Retina (tissue), 1 donor: ENCODE measurements around the gene SKOR2.
"Not testable (repeated sequence)": the region's sequence is repeated elsewhere in the genome, so short reads cannot be mapped to it uniquely, and the experiment has no call there.

Experiments
- DNase-seq: peaks from one replicate; pipeline ENCODE4 v3.0.0-alpha.2; 2016

Gene SKOR2

DNA sequence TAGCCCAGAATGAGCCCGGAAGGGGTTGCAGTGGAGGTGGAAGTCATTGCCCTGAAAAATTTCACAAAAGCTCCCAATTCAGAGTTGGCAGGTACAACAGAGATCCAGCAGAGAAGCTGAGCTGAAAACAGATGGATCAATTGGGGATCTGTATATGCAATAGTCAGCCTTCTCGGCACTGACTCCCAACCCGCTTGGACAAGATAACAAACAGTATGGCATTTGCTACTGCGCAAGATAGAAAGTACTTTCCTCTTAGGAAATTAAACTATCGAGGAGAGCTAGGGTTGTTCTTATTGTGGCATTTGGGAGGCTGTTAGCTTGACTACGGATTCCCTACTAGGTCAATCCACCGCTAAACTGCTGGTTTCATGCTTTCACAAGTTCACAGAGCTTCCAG, 63.7 kb downstream of the SKOR2 start:
- DNase-seq: no peak

DNA sequence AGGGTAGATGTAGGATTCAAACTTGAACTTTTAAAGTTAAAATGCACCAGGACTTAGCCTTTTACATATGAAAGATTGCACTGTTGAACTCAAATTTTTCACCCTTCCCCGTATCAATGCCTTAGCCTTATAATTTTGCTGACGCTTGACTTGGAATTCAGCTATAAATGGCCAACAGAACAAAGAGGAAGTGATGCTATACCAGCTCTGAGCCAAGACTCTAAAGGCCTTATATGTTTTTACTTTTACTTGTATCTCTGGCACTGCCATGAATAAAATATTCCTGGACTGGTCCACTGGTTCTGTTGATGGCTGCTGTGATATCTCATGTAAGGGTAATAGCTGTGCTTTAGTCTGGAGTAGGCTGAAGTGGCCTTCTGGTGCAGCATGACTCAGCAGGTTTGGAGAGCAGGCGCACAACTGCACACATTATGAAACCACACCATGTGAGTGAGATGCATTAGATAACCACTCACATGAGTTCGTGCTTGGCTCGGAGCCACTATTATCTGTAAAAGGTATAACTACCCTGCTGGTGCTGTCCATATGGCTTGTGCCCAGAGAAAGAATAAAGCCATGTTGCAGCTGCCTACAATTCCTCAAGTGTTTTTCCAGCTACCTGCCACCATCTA, 66.9 kb downstream of the SKOR2 start:
- DNase-seq: no peak

DNA sequence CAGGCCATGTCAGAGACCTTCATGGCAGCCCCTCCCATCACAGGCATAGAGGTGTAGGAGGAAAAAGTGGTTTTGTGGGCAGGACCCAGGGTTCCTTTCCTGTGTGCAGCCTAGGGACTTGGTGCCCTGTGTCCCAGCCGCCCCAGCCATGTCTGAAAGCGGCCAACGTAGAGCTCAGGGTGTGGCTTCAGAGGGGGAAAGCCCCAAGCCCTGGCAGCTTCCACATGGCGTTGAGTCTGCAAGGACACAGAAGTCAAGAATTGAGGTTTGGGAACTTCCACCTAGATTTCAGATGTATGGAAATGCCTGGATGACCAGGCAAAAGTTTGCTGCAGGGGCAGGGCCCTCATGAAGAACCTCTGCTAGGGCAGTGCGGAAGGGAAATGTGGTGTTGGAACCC, 69.3 kb downstream of the SKOR2 start:
- not testable (repeated sequence) for DNase-seq

DNA sequence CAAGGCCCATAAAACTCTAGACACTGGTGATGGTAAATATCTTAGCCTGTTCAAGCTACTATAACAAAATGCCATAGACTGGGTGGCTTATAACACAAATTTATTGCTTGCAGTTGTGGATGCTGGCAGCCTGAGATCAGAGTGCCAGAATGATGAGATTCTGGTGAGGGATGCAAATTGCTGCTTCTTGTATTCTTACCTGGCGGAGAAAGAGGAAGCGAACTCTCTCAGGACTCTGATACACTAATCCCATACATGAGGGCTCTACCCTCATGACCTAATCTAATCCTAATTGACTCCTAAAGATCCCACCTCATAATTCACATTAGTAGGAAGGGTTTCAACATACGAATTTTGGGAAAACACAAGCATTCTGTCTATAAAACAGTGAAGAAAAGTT, 70.7 kb downstream of the SKOR2 start:
- no peak for DNase-seq

DNA sequence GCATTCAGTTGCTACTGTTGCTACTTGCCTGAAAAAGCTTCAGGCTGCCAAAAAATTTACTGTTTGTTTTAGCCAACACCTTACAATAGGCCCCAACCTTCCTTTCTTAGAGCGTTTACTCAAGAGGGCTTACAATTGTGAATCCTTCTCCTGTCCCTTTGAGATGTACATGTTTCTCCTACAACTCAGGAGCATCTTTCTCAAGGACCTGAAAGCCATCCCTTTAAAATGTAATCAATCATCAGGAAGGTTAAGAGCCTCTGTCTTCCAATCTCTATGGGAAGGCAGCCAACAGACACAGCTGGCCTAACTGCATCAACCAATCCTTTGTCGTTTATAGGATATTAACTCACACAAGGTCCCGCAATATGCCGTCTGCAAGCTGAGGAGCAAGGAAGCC, 71.9 kb downstream of the SKOR2 start:
- DNase-seq: no peak

DNA sequence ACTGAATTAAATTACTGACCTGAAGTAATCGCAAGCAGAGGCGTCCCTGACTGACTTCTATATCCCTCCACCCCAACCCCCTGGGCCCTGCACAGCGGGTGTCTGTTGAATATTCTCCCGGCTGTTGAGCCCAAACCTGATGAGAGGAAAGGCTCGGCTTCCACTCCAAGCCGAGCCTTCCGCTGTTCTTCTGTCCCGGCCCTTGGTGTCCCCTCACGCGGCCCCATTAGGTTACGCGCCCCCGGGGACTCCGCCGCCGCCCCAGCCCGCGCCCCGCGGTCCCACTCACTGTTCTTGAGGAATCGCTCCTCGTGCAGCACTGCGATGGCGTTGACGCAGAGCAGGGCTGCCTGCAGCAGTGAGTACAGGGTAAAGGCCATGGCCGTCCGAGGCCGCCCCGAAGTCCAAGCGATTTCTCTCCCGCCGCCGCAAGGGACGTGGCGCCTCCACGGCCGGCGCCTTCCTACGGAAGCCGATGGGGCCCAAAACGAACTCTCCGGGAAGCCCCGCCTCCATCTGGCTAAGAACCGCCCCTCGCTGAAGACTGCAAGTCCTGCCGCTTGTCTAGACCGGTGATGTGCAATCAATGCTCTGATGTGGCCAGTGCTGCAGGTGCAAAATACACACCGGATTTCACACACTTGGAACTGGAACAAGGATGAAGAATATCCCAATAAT, 75.4 kb downstream of the SKOR2 start, which contains the start of gene IER3IP1:
Gene IER3IP1, minus strand, starts transcription at position 467 of the 678 bp plus-strand sequence. Its CDS starts 87 bp downstream, at position 380.
- DNase-seq: peak; percentile 94

DNA sequence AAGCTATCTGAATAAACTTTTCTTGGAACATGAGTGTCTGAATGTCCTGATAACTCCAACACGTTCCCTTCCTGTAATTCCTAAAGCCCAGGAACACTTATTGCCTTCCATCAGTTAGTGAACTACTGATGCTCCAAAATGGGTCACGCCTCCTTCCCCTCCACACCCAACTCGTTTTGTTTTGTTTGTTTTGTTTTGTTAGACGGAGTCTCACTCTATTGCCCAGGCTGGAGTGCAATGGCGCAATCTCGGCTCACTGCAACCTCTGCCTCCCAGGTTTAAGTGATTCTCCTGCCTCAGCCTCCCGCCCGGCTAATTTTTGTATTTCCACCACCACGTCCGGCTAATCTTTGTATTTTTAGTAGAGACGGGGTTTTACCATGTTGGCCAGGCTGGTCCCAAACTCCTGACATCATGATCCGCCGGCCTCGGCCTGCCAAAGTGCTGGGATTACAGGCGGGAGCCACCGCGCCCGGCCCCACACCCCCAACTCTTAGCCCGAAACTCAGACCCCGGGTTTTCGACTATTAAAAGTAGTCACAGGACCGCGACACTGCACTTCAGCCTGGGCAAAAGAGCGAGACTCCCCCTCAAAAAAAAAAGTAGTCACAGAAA, 76.1 kb downstream of the SKOR2 start:
- DNase-seq: no peak

DNA sequence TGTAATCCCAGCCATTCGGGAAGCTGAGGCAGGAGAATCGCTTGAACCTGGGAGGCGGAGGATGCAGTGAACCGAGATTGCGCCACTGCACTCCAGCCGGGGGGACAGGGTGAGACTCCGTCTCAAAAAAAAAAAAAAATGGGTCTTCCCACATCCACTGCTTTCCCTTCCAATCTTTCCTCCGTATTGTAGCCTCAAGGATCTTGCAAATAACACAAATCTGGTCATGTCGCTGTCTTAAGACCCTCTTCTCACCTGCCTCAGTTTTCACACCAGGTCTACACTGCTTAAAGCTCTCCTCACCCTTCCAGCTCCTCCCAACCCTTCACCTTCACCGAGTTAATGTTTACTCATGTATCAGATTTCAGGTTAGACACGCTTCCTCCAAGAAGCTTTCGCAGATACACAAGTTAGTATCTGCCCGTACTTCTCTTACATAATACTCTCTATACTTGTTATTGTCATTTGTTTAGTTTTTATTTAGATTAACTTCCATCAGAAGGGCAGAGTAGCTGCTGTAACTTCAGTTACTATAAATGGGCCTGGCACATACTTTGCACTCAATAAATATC, 76.8 kb downstream of the SKOR2 start:
- DNase-seq: no peak

DNA sequence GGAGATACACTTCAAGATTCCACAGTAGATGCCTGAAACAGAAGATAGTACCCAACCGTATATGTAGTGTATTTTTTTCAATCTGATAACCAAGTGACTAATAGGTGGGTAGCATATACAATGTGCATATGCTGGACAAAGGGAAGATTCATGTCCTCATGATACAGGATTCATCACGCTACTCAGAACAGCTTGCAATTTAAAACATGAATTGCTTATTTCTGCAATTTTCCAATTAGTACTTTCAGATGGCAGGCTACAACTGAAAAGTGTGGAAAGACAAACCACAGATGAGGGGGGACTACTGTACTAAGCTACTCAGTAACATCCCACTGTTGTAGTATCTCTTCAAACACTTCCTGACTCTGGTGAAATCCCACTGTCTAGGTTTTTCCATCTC, 79.0 kb downstream of the SKOR2 start:
- no peak for DNase-seq

DNA sequence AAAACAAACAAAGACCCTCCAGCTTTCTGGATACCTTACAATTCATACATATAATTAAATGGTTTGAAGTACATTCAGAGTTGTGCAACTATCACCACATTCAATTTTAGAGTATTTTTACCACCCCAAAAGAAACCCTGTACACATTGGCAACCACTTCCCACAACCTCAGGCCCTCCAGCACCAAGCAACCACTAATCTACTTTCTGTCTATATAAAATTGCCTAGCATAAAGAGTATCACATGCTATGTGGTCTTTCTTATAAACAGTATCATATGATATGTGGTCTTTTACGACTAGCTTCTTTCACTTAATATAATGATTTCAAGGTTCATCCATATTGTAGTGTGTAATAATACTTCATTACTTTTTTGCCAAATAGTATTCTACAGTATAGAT, 82.5 kb downstream of the SKOR2 start:
- no peak for DNase-seq

DNA sequence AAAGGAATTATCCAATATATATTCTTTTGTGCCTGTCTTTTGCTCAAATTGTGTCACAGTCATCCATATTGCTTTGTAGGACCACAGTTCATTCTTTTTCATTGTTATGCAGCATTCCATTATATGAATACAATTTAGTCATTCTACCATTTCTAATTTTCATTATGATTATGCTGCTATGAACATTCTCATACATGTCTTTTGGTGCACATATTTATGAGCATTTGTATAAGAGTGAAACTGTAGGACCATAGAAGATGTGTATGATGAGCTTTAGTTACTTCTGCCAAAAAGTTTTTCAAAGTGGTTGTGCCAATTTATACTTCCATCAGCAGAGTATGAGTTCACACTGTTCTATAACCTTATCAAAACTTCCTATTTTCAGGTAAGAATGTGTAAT, 83.0 kb downstream of the SKOR2 start:
- DNase-seq: no peak

DNA sequence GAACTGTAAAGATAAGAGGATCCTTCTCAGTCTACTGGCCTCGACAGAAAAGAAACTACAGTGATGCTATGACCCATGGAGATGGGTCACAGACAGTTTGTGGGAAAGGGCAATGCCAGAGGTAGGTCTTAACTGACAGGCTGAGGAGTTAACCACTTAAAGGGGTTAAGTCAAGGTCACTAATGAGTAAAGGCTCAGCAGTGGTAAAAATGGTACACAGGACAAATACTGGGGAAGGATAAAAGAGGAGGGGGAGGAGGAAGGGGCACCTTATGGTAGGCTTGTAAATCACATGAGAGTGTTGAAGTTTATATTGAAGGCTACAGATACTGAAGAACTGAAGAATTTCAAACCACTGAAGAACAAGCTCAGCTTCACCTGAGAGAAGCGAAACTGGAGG, 85.2 kb downstream of the SKOR2 start:
- no peak for DNase-seq

DNA sequence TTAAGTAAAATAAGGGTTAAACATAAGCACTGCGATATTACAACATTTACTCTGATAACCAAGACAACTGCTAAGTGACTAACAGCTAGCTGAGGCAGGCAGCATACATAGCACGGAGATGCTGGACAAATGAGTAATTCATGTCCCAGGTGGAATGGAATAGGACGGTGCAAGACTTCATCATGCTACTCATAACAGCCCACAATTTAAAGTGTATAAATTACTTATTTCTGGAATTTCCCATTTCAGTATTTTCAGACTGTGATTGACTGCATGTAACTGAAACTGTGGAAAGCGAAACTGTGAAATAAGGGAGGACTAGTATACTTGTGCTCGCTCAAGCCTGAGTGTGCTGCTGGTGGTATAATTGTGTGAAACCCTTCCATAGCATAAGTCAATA, 88.2 kb downstream of the SKOR2 start:
- no peak for DNase-seq

DNA sequence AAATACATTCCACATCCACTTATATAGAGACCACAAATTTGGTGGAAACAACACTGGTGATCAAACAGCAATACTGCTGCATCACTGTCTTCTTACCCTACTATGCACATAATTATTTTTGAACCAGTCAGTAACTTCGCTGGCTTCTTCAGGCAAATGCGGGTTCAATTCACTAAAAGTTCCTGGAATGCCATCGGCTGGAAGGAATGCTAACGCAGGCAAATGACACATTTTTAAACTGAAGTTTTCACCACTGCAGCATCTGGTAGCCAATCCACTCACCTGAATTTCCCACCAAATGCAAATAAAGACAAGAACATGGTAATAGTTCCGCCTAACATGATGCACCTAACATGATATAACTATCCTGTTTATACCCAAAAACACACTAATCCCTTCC, 91.2 kb downstream of the SKOR2 start:
- no peak for DNase-seq

DNA sequence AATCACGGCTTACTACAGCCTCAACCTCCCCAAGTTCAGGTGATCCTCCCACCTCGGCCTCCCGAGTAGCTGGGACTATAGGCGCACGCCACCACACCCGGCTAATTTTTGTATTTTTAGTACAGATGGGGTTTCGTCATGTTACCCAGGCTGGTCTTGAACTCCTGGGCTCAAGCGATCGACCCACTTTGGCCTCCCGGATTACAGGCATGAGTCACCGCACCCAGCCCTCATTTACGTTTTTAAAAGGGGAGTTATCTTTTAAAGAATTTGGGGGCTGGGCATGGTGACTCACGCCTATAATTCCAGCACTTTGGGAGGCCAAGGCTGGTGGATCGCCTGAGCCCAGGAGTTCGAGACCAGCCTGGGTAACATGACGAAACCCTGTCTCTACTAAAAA, 93.1 kb downstream of the SKOR2 start:
- DNase-seq: not testable (repeated sequence)
